B cell (primary cell): ENCODE results near the gene CFAP251.

Experiments used
- EZH2 ChIP-seq: IDR thresholded peaks from 2 replicates; pipeline ENCODE4 v1.6.1; 2012; ENCODE audit warnings: borderline replicate concordance, low read depth, mild to moderate bottlenecking, moderate library complexity, low read length; ENCODE audit not compliant: insufficient read depth, poor library complexity, severe bottlenecking
- TF ChIP-seq, protein P1 (sequence below): fragments of 200-600 bp; IDR thresholded peaks from one replicate; pipeline ENCODE4 v1.8.0; 2022; ENCODE audit warnings: antibody characterized with exemption, mild to moderate bottlenecking

DNA sequence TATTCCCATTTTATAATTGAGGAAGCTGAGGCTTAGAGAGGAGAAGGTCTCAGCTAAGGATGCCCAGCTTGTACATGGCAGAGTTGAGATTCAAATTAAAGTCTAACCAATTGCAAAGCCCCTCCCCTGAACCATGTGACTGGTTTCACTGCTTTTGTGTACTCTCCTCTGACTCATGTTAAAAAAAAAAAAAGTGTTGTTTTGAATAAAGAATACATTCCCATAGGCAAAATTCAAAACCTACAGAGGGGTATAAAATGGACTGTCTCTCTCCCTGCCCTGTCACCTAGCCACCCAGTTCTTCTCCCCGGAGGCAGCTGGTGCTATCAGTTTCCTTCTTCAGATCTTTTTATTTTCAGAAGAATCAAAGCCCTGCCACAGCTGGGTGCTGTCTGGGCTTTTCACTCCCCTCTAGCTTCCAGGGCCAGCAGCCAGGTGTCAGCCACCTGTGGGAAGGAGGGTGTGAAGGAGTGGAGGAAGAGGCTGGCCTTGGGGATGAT, 24.4 kb upstream of the CFAP251 start:
- TF ChIP-seq, protein P1, sequence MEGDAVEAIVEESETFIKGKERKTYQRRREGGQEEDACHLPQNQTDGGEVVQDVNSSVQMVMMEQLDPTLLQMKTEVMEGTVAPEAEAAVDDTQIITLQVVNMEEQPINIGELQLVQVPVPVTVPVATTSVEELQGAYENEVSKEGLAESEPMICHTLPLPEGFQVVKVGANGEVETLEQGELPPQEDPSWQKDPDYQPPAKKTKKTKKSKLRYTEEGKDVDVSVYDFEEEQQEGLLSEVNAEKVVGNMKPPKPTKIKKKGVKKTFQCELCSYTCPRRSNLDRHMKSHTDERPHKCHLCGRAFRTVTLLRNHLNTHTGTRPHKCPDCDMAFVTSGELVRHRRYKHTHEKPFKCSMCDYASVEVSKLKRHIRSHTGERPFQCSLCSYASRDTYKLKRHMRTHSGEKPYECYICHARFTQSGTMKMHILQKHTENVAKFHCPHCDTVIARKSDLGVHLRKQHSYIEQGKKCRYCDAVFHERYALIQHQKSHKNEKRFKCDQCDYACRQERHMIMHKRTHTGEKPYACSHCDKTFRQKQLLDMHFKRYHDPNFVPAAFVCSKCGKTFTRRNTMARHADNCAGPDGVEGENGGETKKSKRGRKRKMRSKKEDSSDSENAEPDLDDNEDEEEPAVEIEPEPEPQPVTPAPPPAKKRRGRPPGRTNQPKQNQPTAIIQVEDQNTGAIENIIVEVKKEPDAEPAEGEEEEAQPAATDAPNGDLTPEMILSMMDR = no peak
- no peak for TF ChIP-seq EZH2
